HepG2 (cell line): Measurements from ENCODE around the gene ECM1. TPM values are rescaled to one million over a fixed set of nuclear protein-coding genes. Genes with fewer than 3 reads are reported as not detected.
A peak's percentile ranks its signal among the peaks of the same experiment; 100 is the strongest.

Source experiments
- ARNT2 ChIP-seq: sonication (generic); formaldehyde crosslinking; IDR thresholded peaks from 2 replicates; pipeline ENCODE4 v1.8.0; 2022; ENCODE audit warnings: mild to moderate bottlenecking, low read depth, missing genetic modification reagents, moderate library complexity
- HIVEP1 ChIP-seq: sonication (generic); formaldehyde crosslinking; IDR thresholded peaks from 2 replicates; pipeline ENCODE4 v1.4.0; 2020; ENCODE audit warnings: mild to moderate bottlenecking, missing genetic modification reagents
- KAT7 ChIP-seq: IDR thresholded peaks from 2 replicates; pipeline ENCODE4 v1.6.1; 2018; ENCODE audit warnings: borderline replicate concordance, missing compliant biosample characterization
- KMT2A ChIP-seq: sonication (generic); formaldehyde crosslinking; IDR thresholded peaks from 2 replicates; pipeline ENCODE4 v1.4.0; 2020; ENCODE audit warnings: missing genetic modification reagents
- MED1 ChIP-seq: sonication (generic); formaldehyde crosslinking; IDR thresholded peaks from 2 replicates; pipeline ENCODE4 v1.4.0; 2020; ENCODE audit warnings: missing genetic modification reagents
- MTF1 ChIP-seq: sonication (generic); formaldehyde crosslinking; IDR thresholded peaks from 2 replicates; pipeline ENCODE4 v1.5.0; 2020; ENCODE audit warnings: missing genetic modification reagents
- NR2C2 ChIP-seq: sonication (generic); formaldehyde crosslinking; IDR thresholded peaks from 2 replicates; pipeline ENCODE4 v1.4.0; 2020; ENCODE audit warnings: missing genetic modification reagents, mild to moderate bottlenecking, moderate library complexity, borderline replicate concordance
- PPARG ChIP-seq: conservative IDR thresholded peaks from 2 replicates; pipeline ENCODE4 v1.6.1; 2016; ENCODE audit warnings: missing biosample characterization, missing genetic modification reagents
- ZMAT3 ChIP-seq: sonication (generic); formaldehyde crosslinking; conservative IDR thresholded peaks from 2 replicates; pipeline ENCODE4 v1.7.0; 2021; ENCODE audit warnings: missing genetic modification reagents
- ZNF468 ChIP-seq: sonication (generic); formaldehyde crosslinking; IDR thresholded peaks from 2 replicates; pipeline ENCODE4 v1.8.0; 2022; ENCODE audit warnings: mild to moderate bottlenecking, moderate library complexity, missing genetic modification reagents
- ZNF547 ChIP-seq: sonication (generic); formaldehyde crosslinking; IDR thresholded peaks from 2 replicates; pipeline ENCODE4 v1.5.1; 2020; ENCODE audit warnings: mild to moderate bottlenecking, missing genetic modification reagents
- ZNF563 ChIP-seq: sonication (generic); formaldehyde crosslinking; IDR thresholded peaks from 2 replicates; pipeline ENCODE4 v1.8.0; 2022; ENCODE audit warnings: mild to moderate bottlenecking, moderate library complexity, missing genetic modification reagents
- ZNF569 ChIP-seq: sonication (generic); formaldehyde crosslinking; IDR thresholded peaks from 2 replicates; pipeline ENCODE4 v1.5.0; 2020; ENCODE audit warnings: mild to moderate bottlenecking, missing genetic modification reagents, moderate library complexity, borderline replicate concordance
- ZNF572 ChIP-seq: sonication (generic); formaldehyde crosslinking; IDR thresholded peaks from 2 replicates; pipeline ENCODE4 v1.5.1; 2020; ENCODE audit warnings: mild to moderate bottlenecking, missing genetic modification reagents
- ZNF7 ChIP-seq: IDR thresholded peaks from 2 replicates; pipeline ENCODE4 v1.6.1; 2016; ENCODE audit warnings: missing biosample characterization, missing genetic modification reagents
- ZNF768 ChIP-seq: sonication (generic); formaldehyde crosslinking; IDR thresholded peaks from 2 replicates; pipeline ENCODE4 v1.4.0; 2020; ENCODE audit warnings: missing genetic modification reagents
- ZNF773 ChIP-seq: sonication (generic); formaldehyde crosslinking; IDR thresholded peaks from 2 replicates; pipeline ENCODE4 v1.4.0; 2020; ENCODE audit warnings: missing genetic modification reagents, borderline replicate concordance
- polyA plus RNA-seq, 8 experiments: library from polyadenylated mRNA; depleted of rRNA in 3 of 8; stranded (reverse) in 7 of 8; unstranded in 1 of 8; fragments of >200 nt; fragmentation: Illumina TruSeq in 4 of 8; extraction: Trizol in 4 of 8; gene quantifications; 2 replicates each; pipeline versions ENCODE4 v1.2.1 to v1.2.3, GENCODE V29; 2011 to 2016; ENCODE audit warnings: low read depth in 4 of 8, missing spikeins in 1 of 8, mixed read lengths in 1 of 8; ENCODE audit not compliant: insufficient read depth in 1 of 8
- total RNA-seq, 5 experiments: library from RNA; depleted of rRNA; stranded (reverse); fragments of >200 nt; fragmentation: Illumina TruSeq; extraction: Trizol; gene quantifications; 2 replicates each; pipeline ENCODE4 v1.2.3, GENCODE V29; 2016; ENCODE audit warnings: low read depth in 1 of 5
- TF ChIP-seq, protein P1 (sequence below): sonication (generic); formaldehyde crosslinking; IDR thresholded peaks from 2 replicates; pipeline ENCODE4 v1.9.0; 2022; ENCODE audit warnings: missing genetic modification reagents, mild to moderate bottlenecking, borderline replicate concordance
- TF ChIP-seq, protein P2 (sequence below): sonication (generic); formaldehyde crosslinking; IDR thresholded peaks from 2 replicates; pipeline ENCODE4 v1.4.0; 2020; ENCODE audit warnings: missing genetic modification reagents
- TF ChIP-seq, protein P3 (sequence below): sonication (generic); formaldehyde crosslinking; IDR thresholded peaks from 2 replicates; pipeline ENCODE4 v1.4.0; 2020; ENCODE audit warnings: missing genetic modification reagents
- TF ChIP-seq, protein P4 (sequence below): sonication (generic); formaldehyde crosslinking; IDR thresholded peaks from 2 replicates; pipeline ENCODE4 v1.4.0; 2020; ENCODE audit warnings: missing genetic modification reagents

The ECM1 gene
- total and polyA plus RNA-seq, 2 of the 13 experiments (the other 11 are each of a cell fraction or from before 2014, with no cell fraction given), result 0.42 to 1.0 TPM

DNA sequence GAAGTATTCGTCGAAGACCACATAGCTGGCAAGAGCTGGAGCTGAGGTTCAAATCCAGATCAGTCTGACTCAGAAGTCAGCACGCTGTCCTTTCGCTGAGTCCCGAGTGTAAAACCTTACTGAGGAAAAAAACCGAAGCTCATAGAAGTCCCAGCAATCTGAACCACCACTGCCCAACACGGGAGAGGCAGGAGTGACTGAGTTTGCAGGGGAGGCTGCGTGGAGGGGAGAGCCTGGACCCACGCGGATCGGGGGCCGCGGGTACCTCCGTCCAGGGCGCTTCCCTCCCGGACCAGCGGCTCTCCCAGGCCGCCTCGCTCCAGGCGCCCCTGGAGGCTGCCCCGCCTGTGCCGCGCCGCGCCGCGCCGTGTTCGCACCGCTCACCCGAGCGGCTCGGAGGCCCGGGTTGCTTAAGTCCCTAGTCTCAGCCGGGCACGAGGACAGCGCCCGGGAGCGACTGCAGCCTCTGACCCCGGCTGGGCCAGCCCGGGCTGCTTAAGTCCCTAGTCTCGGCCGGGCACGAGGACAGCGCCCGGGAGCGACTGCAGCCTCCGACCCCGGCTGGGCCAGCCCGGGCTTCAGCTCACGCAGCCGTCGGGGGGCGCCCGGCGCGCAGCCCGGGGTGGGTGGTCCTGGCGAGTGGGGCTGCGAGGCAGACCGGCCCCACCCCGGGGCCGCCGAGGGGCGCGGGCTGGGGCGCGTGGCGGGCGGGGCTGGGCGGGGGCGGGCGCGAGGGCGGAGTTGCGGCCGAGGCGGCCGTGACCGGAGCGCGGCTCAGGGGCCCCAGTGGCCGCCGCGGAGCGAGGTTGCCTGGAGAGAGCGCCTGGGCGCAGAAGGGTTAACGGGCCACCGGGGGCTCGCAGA lies 41.0 kb downstream of the ECM1 start, which contains the start of gene ADAMTSL4 (continued):
- 0 out of 2 replicates have a peak, but pooled peaks have one; percentile 38 for TF ChIP-seq MTF1
- no peak for TF ChIP-seq ZNF468 (CRISPR knock-in tag)
- peak; percentile 49; the same call in 1 of the 2 replicates for TF ChIP-seq ZNF547
- TF ChIP-seq NR2C2 (CRISPR knock-in tag), result 0 out of 2 replicates have a peak, but pooled peaks have one; percentile 5
- TF ChIP-seq, protein P1, sequence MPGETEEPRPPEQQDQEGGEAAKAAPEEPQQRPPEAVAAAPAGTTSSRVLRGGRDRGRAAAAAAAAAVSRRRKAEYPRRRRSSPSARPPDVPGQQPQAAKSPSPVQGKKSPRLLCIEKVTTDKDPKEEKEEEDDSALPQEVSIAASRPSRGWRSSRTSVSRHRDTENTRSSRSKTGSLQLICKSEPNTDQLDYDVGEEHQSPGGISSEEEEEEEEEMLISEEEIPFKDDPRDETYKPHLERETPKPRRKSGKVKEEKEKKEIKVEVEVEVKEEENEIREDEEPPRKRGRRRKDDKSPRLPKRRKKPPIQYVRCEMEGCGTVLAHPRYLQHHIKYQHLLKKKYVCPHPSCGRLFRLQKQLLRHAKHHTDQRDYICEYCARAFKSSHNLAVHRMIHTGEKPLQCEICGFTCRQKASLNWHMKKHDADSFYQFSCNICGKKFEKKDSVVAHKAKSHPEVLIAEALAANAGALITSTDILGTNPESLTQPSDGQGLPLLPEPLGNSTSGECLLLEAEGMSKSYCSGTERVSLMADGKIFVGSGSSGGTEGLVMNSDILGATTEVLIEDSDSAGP (CRISPR knock-in tag), result peak; percentile 13; the same call in 1 of the 2 replicates
- TF ChIP-seq, protein P2, sequence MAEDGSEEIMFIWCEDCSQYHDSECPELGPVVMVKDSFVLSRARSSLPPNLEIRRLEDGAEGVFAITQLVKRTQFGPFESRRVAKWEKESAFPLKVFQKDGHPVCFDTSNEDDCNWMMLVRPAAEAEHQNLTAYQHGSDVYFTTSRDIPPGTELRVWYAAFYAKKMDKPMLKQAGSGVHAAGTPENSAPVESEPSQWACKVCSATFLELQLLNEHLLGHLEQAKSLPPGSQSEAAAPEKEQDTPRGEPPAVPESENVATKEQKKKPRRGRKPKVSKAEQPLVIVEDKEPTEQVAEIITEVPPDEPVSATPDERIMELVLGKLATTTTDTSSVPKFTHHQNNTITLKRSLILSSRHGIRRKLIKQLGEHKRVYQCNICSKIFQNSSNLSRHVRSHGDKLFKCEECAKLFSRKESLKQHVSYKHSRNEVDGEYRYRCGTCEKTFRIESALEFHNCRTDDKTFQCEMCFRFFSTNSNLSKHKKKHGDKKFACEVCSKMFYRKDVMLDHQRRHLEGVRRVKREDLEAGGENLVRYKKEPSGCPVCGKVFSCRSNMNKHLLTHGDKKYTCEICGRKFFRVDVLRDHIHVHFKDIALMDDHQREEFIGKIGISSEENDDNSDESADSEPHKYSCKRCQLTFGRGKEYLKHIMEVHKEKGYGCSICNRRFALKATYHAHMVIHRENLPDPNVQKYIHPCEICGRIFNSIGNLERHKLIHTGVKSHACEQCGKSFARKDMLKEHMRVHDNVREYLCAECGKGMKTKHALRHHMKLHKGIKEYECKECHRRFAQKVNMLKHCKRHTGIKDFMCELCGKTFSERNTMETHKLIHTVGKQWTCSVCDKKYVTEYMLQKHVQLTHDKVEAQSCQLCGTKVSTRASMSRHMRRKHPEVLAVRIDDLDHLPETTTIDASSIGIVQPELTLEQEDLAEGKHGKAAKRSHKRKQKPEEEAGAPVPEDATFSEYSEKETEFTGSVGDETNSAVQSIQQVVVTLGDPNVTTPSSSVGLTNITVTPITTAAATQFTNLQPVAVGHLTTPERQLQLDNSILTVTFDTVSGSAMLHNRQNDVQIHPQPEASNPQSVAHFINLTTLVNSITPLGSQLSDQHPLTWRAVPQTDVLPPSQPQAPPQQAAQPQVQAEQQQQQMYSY (CRISPR knock-in tag), result peak; percentile 48; the same call in 1 of the 2 replicates
- TF ChIP-seq ZNF768 (CRISPR knock-in tag), result no peak
- TF ChIP-seq ZNF773, result no peak
- 0 out of 2 replicates have a peak, but pooled peaks have one; percentile 22 for TF ChIP-seq ZMAT3 (CRISPR knock-in tag)
- TF ChIP-seq ZNF563 (CRISPR knock-in tag), result 0 out of 2 replicates have a peak, but pooled peaks have one; percentile 75
- no peak for TF ChIP-seq ZNF569 (CRISPR knock-in tag)
- peak; percentile 74; the same call in 1 of the 2 replicates for TF ChIP-seq KAT7
- no peak for TF ChIP-seq ZNF7 (CRISPR knock-in tag)
- TF ChIP-seq KMT2A (CRISPR knock-in tag), result peak; percentile 70
- no peak for TF ChIP-seq ZNF572 (CRISPR knock-in tag)
- TF ChIP-seq, protein P3, sequence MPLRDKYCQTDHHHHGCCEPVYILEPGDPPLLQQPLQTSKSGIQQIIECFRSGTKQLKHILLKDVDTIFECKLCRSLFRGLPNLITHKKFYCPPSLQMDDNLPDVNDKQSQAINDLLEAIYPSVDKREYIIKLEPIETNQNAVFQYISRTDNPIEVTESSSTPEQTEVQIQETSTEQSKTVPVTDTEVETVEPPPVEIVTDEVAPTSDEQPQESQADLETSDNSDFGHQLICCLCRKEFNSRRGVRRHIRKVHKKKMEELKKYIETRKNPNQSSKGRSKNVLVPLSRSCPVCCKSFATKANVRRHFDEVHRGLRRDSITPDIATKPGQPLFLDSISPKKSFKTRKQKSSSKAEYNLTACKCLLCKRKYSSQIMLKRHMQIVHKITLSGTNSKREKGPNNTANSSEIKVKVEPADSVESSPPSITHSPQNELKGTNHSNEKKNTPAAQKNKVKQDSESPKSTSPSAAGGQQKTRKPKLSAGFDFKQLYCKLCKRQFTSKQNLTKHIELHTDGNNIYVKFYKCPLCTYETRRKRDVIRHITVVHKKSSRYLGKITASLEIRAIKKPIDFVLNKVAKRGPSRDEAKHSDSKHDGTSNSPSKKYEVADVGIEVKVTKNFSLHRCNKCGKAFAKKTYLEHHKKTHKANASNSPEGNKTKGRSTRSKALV, result peak; percentile 81
- TF ChIP-seq MED1 (CRISPR knock-in tag), result peak; percentile 51; the same call in 1 of the 2 replicates
- no peak for TF ChIP-seq HIVEP1 (CRISPR knock-in tag)
- TF ChIP-seq ARNT2 (CRISPR knock-in tag), result peak; percentile 43; the same call in 1 of the 2 replicates
- TF ChIP-seq, protein P4, sequence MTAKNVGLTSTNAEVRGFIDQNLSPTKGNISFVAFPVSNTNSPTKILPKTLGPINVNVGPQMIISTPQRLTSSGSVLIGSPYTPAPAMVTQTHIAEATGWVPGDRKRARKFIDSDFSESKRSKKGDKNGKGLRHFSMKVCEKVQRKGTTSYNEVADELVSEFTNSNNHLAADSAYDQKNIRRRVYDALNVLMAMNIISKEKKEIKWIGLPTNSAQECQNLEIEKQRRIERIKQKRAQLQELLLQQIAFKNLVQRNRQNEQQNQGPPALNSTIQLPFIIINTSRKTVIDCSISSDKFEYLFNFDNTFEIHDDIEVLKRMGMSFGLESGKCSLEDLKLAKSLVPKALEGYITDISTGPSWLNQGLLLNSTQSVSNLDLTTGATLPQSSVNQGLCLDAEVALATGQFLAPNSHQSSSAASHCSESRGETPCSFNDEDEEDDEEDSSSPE, result 0 out of 2 replicates have a peak, but pooled peaks have one; percentile 10
- peak; percentile 11; the same call in 1 of the 2 replicates for TF ChIP-seq PPARG (CRISPR knock-in tag)
